Measurements from ENCODE around the gene MBNL1. TPM values are rescaled to one million over a fixed set of nuclear protein-coding genes. Genes with fewer than 3 reads are reported as not detected.

MBNL1 gene
- total RNA-seq, 1 experiment from 2014 or later = 200 TPM

GRCh38 chr3:152277198-152277597, 8.5 kb downstream of the MBNL1 start:
- Histone ChIP-seq H2AFZ (ENCODE audit: low read depth, low read length, poor library complexity, severe bottlenecking) (no peak overlapping the region), H3K36me3 (ENCODE audit: control insufficient read depth in 1 of 2, insufficient read depth in 2 of 2, low read length in 2 of 2) (no peaks in the 10 kb centered on the region), H3K27me3 (ENCODE audit: insufficient read depth, low read length) (no peaks in the 10 kb centered on the region), H3K4me1 (ENCODE audit: control insufficient read depth in 1 of 2, insufficient read depth in 2 of 2, low read length in 2 of 2) (peaks cover 40 to 57% of the 10 kb centered on the region in 2 experiments), H3K79me2 (ENCODE audit: insufficient read depth, low read length) (peaks cover 100% of the 10 kb centered on the region), H4K20me1 (ENCODE audit: insufficient read depth) (peaks cover 35% of the 10 kb centered on the region; the same call in 1 of the 2 replicates), H3K4me3 (replicated peaks in 1 of 2; ENCODE audit: low read depth in 1 of 2, low read length in 2 of 2) (no peak overlapping the region), H3K4me2 (ENCODE audit: low read length) (no peak overlapping the region), H3K27ac (ENCODE audit: low read depth, low read length) (no peak overlapping the region), H3K9ac (ENCODE audit: low read length) (no peak overlapping the region), H3K9me3 (ENCODE audit: control insufficient read depth in 1 of 2, insufficient read depth in 1 of 2, low read depth in 1 of 2, low read length in 2 of 2) (no peaks in the 10 kb centered on the region), H3K9me2 (ENCODE audit: insufficient read depth) (no peaks in the 10 kb centered on the region)
- no peak for ATAC-seq
- RAD21 ChIA-PET (ENCODE audit: low non-redundant PET in 1 of 2, low total read pairs in 2 of 2, uncharacterized antibody in 2 of 2, unreplicated experiment in 2 of 2) = no interaction called here
- no peak for DNase-seq (ENCODE audit: low read depth, low spot score)
- TF ChIP-seq ATF3 (IDR thresholded peaks at IDR 0.05) (no peak), CBX3 (IDR thresholded peaks at IDR 0.05; ENCODE audit: low read depth) (no peak), REST (IDR thresholded peaks at IDR 0.05; ENCODE audit: low read depth) (no peak)
- POLR2A ChIA-PET = interaction anchor here (1.1 to 1.9 kb wide), 2 partner anchors 8 to 9 kb away, joined by 4 to 8 read pairs; partner anchors contain the start of gene MBNL1
- intact Hi-C loops (cut with micrococcal nuclease) = no loop called here
- CTCF ChIA-PET = no interaction called here
- no TSS peak for BruUV-seq (replicated peaks)

- Histone ChIP-seq H4K20me1 (ENCODE audit: insufficient read depth) (peaks cover 35% of the 10 kb centered on the region; the same call in 1 of the 2 replicates), H3K4me1 (ENCODE audit: control insufficient read depth in 1 of 2, insufficient read depth in 2 of 2, low read length in 2 of 2) (peaks cover 38 to 56% of the 10 kb centered on the region in 2 experiments), H3K4me3 (replicated peaks in 1 of 2; ENCODE audit: low read depth in 1 of 2, low read length in 2 of 2) (no peak overlapping the region), H2AFZ (ENCODE audit: low read depth, low read length, poor library complexity, severe bottlenecking) (no peak overlapping the region), H3K36me3 (ENCODE audit: control insufficient read depth in 1 of 2, insufficient read depth in 2 of 2, low read length in 2 of 2) (no peaks in the 10 kb centered on the region), H3K9ac (ENCODE audit: low read length) (no peak overlapping the region), H3K9me3 (ENCODE audit: control insufficient read depth in 1 of 2, insufficient read depth in 1 of 2, low read depth in 1 of 2, low read length in 2 of 2) (no peaks in the 10 kb centered on the region), H3K79me2 (ENCODE audit: insufficient read depth, low read length) (peaks cover 100% of the 10 kb centered on the region), H3K27ac (ENCODE audit: low read depth, low read length) (no peak overlapping the region), H3K4me2 (ENCODE audit: low read length) (no peak overlapping the region), H3K27me3 (ENCODE audit: insufficient read depth, low read length) (no peaks in the 10 kb centered on the region), H3K9me2 (ENCODE audit: insufficient read depth) (no peaks in the 10 kb centered on the region)
- BruUV-seq (replicated peaks) = no TSS peak
- DNase-seq (ENCODE audit: low read depth, low spot score) = no peak
- no peak for ATAC-seq
- ChIA-PET RAD21 (ENCODE audit: low non-redundant PET in 1 of 2, low total read pairs in 2 of 2, uncharacterized antibody in 2 of 2, unreplicated experiment in 2 of 2) (no interaction called here), POLR2A (no interaction called here), CTCF (no interaction called here)
- intact Hi-C loops (cut with micrococcal nuclease) = no loop called here
- TF ChIP-seq SP1 (IDR thresholded peaks at IDR 0.05; ENCODE audit: low read depth) = no peak
- no peak for TF ChIP-seq CBX3 (IDR thresholded peaks at IDR 0.05; ENCODE audit: low read depth)
- no peak for TF ChIP-seq EZH2 (IDR thresholded peaks at IDR 0.05)
Measured at GRCh38 chr3:152278756-152279427, 10.2 kb downstream of the MBNL1 start.
